GM04503 (cell line): ENCODE results near the gene FGGY.
"Not testable (repeated sequence)": the region's sequence is repeated elsewhere in the genome, so short reads cannot be mapped to it uniquely, and the experiment has no call there.

Source experiments
- DNase-seq: peaks from one replicate; pipeline ENCODE4 v3.0.0-alpha.2; 2012; ENCODE audit warnings: low read depth

FGGY gene

GRCh38 chr1:59354239-59354638, 57.3 kb downstream of the FGGY start:
- DNase-seq, result not testable (repeated sequence)

- no peak for DNase-seq
Measured at GRCh38 chr1:59354709-59355337, 57.9 kb downstream of the FGGY start.

GRCh38 chr1:59355361-59355760, 58.5 kb downstream of the FGGY start:
- no peak for DNase-seq

- DNase-seq, result no peak
Measured at GRCh38 chr1:59356627-59357026, 59.7 kb downstream of the FGGY start.

GRCh38 chr1:59357645-59358320, 60.9 kb downstream of the FGGY start:
- no peak for DNase-seq

GRCh38 chr1:59359325-59359724, 62.4 kb downstream of the FGGY start:
- DNase-seq, result no peak

GRCh38 chr1:59360170-59360569, 63.3 kb downstream of the FGGY start:
- DNase-seq, result peak; percentile 47

- no peak for DNase-seq
Measured at GRCh38 chr1:59360729-59361128, 63.8 kb downstream of the FGGY start.

- no peak for DNase-seq
Measured at GRCh38 chr1:59361766-59362165, 64.9 kb downstream of the FGGY start.

- no peak for DNase-seq
Measured at GRCh38 chr1:59364037-59364436, 67.1 kb downstream of the FGGY start.

GRCh38 chr1:59366346-59366745, 69.5 kb downstream of the FGGY start:
- no peak for DNase-seq

GRCh38 chr1:59367301-59368007, 70.6 kb downstream of the FGGY start:
- DNase-seq, result peak; percentile 96

GRCh38 chr1:59368008-59368670, 71.2 kb downstream of the FGGY start:
- DNase-seq, result no peak

- DNase-seq, result peak; percentile 100
Measured at GRCh38 chr1:59375321-59376220, 78.7 kb downstream of the FGGY start.

GRCh38 chr1:59377350-59377904, 80.5 kb downstream of the FGGY start:
- no peak for DNase-seq

- no peak for DNase-seq
Measured at GRCh38 chr1:59378621-59379370, 81.9 kb downstream of the FGGY start.

- no peak for DNase-seq
Measured at GRCh38 chr1:59379371-59379728, 82.5 kb downstream of the FGGY start.

- DNase-seq, result no peak
Measured at GRCh38 chr1:59383963-59384362, 87.1 kb downstream of the FGGY start.

GRCh38 chr1:59384443-59384842, 87.5 kb downstream of the FGGY start:
- DNase-seq, result no peak

- no peak for DNase-seq
Measured at GRCh38 chr1:59388191-59388590, 91.3 kb downstream of the FGGY start.

GRCh38 chr1:59389847-59390246, 93.0 kb downstream of the FGGY start:
- DNase-seq, result no peak
